ENCODE measurements around the gene HIPK2. TPM values are rescaled to one million over a fixed set of nuclear protein-coding genes. Genes with fewer than 3 reads are reported as not detected.

The HIPK2 gene
- total RNA-seq, 1 donor = 7.3 TPM

DNA sequence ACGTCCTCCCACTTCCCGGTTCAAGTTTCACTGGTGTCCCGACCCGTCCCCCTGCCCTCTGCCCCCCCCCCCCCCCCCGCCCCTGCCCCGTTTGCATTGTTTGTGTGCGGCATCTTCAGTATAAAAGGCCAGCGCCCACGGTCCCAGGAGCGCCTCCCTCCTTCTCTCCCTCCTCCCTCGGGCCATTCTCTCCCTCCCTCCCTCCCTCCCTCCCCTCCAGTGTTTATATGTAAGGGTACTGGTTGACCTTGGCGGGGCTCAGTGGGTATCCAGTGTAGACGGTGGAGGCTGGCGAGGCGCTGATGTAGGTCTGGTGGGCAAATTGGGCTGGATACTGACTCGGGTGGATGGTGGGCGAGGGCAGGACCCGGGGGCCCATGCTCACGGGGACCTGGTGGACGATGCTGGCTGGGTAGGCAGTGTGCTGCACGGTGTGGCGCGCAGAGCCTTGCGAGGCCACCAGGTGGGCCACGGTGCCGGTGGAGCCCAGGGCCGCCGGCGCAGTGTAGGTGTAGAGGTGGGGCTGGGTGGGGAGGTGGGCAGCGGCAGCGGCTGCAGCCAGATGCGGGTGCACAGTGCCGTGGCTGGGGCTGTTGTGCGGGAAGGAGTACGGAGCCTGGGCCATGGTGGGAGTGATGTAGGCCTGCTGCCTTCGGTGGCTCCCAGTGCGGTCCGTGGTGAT lies 205.0 kb downstream of the HIPK2 start:
- DNase-seq (ENCODE audit: low read depth) = no peak
- TF ChIP-seq, protein P1, sequence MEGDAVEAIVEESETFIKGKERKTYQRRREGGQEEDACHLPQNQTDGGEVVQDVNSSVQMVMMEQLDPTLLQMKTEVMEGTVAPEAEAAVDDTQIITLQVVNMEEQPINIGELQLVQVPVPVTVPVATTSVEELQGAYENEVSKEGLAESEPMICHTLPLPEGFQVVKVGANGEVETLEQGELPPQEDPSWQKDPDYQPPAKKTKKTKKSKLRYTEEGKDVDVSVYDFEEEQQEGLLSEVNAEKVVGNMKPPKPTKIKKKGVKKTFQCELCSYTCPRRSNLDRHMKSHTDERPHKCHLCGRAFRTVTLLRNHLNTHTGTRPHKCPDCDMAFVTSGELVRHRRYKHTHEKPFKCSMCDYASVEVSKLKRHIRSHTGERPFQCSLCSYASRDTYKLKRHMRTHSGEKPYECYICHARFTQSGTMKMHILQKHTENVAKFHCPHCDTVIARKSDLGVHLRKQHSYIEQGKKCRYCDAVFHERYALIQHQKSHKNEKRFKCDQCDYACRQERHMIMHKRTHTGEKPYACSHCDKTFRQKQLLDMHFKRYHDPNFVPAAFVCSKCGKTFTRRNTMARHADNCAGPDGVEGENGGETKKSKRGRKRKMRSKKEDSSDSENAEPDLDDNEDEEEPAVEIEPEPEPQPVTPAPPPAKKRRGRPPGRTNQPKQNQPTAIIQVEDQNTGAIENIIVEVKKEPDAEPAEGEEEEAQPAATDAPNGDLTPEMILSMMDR (IDR thresholded peaks at IDR 0.05; ENCODE audit: insufficient read depth, low read depth, low read length) = no peak
- H3K4me3 ChIP-seq (ENCODE audit: low read depth, low read length) = no peak overlapping the region

DNA sequence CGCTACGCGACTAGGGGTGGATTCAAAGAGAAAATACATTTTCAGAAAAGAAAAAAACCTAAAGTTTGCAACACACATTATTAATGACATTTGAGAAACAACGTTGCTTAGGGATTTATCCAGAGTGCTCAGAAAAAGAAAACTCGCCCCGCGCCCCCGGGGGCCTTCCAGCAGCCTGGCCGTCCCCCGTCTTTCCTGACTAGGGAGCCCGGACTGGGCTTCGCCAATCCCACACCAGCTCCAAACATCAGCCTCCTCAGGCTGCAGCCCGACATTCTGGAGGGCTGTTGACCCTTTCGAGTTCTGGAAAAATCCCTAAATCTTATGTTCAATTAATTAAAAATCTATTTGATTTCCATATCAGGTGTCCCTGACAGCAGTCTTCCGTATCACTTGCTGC lies 205.7 kb downstream of the HIPK2 start:
- H3K4me3 ChIP-seq (ENCODE audit: low read depth, low read length) = no peak overlapping the region
- TF ChIP-seq, protein P1 (IDR thresholded peaks at IDR 0.05; ENCODE audit: insufficient read depth, low read depth, low read length) = no peak
- no peak for DNase-seq (ENCODE audit: low read depth)

DNA sequence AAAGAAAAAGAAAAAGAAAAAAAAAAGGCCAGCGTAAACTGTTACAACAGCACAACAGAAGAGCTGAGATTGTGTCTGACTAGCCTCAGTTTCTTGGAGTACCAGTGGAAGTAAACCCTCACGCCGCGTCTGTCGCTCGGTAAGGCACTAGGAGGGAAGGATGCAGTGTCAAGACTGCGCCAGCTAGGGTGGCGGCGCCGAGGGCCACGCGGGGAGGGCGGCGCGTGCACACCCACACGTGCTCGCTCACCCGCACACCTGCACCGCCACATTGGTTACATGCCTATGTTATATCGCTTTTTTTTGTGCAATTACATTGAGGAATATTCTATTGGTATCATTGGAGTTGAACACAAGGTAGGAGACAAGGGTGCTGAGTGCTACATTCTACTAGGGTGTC lies 206.1 kb downstream of the HIPK2 start:
- TF ChIP-seq, protein P1 (IDR thresholded peaks at IDR 0.05; ENCODE audit: insufficient read depth, low read depth, low read length) = no peak
- no peak overlapping the region for H3K4me3 ChIP-seq (ENCODE audit: low read depth, low read length)
- DNase-seq (ENCODE audit: low read depth) = no peak

DNA sequence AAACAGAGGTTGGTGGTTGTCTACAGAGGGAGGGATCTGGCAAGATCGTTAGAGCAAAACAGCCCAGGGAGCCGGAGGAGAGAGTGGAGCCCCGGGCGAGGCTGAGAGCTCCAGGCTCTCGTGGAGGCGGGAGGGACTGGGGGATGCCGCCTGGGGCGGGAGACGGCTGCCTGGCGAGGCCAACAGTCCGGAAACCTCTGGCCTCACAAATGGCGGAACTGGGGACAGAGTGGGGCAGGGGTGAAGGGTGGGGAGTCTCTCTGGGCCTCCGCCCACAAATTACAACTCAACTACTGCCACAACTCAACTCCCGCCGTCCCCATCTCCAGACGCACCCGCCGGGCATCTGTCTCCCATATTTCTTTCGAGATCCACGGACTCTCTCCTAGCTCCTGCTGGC lies 206.6 kb downstream of the HIPK2 start:
- TF ChIP-seq, protein P1 (IDR thresholded peaks at IDR 0.05; ENCODE audit: insufficient read depth, low read depth, low read length) = no peak
- no peak for DNase-seq (ENCODE audit: low read depth)
- H3K4me3 ChIP-seq (ENCODE audit: low read depth, low read length) = no peak overlapping the region

DNA sequence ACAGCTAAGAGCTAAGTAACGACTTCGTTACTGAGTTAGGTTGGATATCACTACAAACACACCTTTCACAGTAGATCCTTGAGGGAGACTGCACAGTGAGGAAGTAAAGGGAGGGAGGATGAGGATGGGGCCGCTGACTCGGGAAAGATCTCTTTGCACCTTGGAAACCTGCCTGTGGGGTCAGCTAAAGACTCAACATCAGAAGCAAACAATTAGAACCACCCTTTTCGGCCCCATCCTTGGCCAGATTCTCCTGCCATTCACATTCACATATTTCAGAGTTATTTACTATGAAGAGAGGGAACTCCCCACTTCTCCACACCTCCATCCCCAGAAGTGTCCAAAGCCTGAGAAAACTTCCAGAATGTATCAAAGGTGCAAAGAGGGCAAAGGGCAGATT lies 207.2 kb downstream of the HIPK2 start:
- TF ChIP-seq, protein P1 (IDR thresholded peaks at IDR 0.05; ENCODE audit: insufficient read depth, low read depth, low read length) = no peak
- no peak overlapping the region for H3K4me3 ChIP-seq (ENCODE audit: low read depth, low read length)
- no peak for DNase-seq (ENCODE audit: low read depth)

DNA sequence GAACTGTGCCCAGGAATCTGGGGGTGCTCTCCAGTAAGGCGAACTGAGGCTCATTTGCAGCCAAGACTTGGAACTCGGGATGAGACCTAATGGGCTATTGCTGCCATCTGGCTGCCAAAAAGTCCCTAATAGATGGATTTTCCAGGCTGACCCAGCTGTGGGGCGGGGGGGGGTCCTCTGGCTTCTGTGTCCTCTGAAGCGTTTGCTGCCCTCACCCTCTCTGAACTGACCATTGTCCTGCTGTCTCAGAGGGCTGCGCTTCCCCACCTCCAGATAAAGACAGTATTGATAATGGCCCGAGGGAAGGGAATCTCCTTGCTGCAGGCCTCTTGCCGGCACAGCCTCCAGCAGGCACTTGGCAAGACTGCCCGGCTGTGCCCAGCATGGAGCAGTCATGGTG lies 207.7 kb downstream of the HIPK2 start:
- TF ChIP-seq, protein P1 (IDR thresholded peaks at IDR 0.05; ENCODE audit: insufficient read depth, low read depth, low read length) = no peak
- no peak for DNase-seq (ENCODE audit: low read depth)
- H3K4me3 ChIP-seq (ENCODE audit: low read depth, low read length) = no peak overlapping the region

Measured in fibroblast of villous mesenchyme (primary cell).